H1 (cell line): ENCODE results near the gene OR10V1. TPM values are rescaled to one million over a fixed set of nuclear protein-coding genes. Genes with fewer than 3 reads are reported as not detected.
A peak's percentile ranks its signal among the peaks of the same experiment; 100 is the strongest.

Experiments used
- CTCF ChIA-PET: fragments of 300-600 bp; sonication (Branson Sonifier 250); formaldehyde crosslinking; loops from one replicate; lab custom pipeline; 2021; ENCODE audit not compliant: partially characterized antibody; lab: Charles Lee
- POLR2A ChIA-PET: fragments of 300-600 bp; sonication (Branson Sonifier 250); formaldehyde crosslinking; loops from one replicate; lab custom pipeline; 2021; ENCODE audit warnings: inconsistent platforms; ENCODE audit not compliant: partially characterized antibody; lab: Charles Lee
- DNase-seq, 2 experiments: peaks; one replicate each; pipeline versions ENCODE4 v3.0.0 to v3.0.0-alpha.2; 2010 to 2022; ENCODE audit warnings: low spot score in 2 of 2, low read depth in 1 of 2, mixed read lengths in 1 of 2
- FAIRE-seq: peaks from 2 replicates; lab custom pipeline; 2011; peaks lifted over from hg19 to GRCh38; lab: Jason Lieb, UNC
- H2AFZ ChIP-seq: 2 replicates; pipeline ENCODE4 v1.8.1; 2012; ENCODE audit warnings: low read length, inconsistent platforms
- H2AK5ac ChIP-seq: 2 replicates; pipeline ENCODE4 v1.6.1; 2013; ENCODE audit warnings: low read depth, low read length
- H2BK120ac ChIP-seq: replicated peaks from 2 replicates; pipeline ENCODE3; 2013; ENCODE audit warnings: low read depth, low read length, inconsistent platforms
- H2BK12ac ChIP-seq: 2 replicates; pipeline ENCODE4 v1.6.1; 2013; ENCODE audit warnings: low read depth, low read length
- H2BK15ac ChIP-seq: 2 replicates; pipeline ENCODE4 v1.6.1; 2013; ENCODE audit warnings: low read length
- H2BK20ac ChIP-seq: 2 replicates; pipeline ENCODE4 v1.6.1; 2013; ENCODE audit warnings: low read length
- H2BK5ac ChIP-seq: 2 replicates; pipeline ENCODE4 v1.6.1; 2013; ENCODE audit warnings: low read depth, low read length
- H3K14ac ChIP-seq: 2 replicates; pipeline ENCODE4 v1.6.1; 2013; ENCODE audit warnings: inconsistent platforms; ENCODE audit not compliant: insufficient read length
- H3K18ac ChIP-seq: 2 replicates; pipeline ENCODE4 v1.6.1; 2013; ENCODE audit warnings: low read length; ENCODE audit errors: extremely low read depth
- H3K23ac ChIP-seq: 2 replicates; pipeline ENCODE4 v1.6.1; 2013; ENCODE audit warnings: inconsistent platforms; ENCODE audit not compliant: insufficient read length
- H3K23me2 ChIP-seq: 2 replicates; pipeline ENCODE4 v1.6.1; 2013; ENCODE audit warnings: low read depth, low read length
- H3K27ac ChIP-seq: 2 replicates; pipeline ENCODE4 v1.6.1; 2011; ENCODE audit warnings: low read depth, low read length, inconsistent platforms
- H3K27me3 ChIP-seq, 4 experiments: replicated peaks in 1 of 4; 1 replicate in 1 of 4; 2 replicates in 3 of 4; pipeline versions ENCODE4 v1.6.1 to v1.8.1; 2011 to 2013; ENCODE audit warnings: low read length in 3 of 4, mild to moderate bottlenecking in 3 of 4, inconsistent platforms in 2 of 4, mixed read lengths in 2 of 4, moderate library complexity in 1 of 4; ENCODE audit not compliant: control insufficient read depth in 3 of 4, insufficient read depth in 3 of 4; ENCODE audit errors: extremely low read depth in 1 of 4
- H3K36me3 ChIP-seq, 4 experiments: 2 replicates each; pipeline versions ENCODE4 v1.6.1 to v1.8.1; 2011 to 2013; ENCODE audit warnings: mild to moderate bottlenecking in 4 of 4, low read length in 3 of 4, moderate library complexity in 2 of 4, control low read depth in 1 of 4, inconsistent platforms in 1 of 4; ENCODE audit not compliant: insufficient read depth in 4 of 4, control insufficient read depth in 2 of 4
- H3K4ac ChIP-seq: replicated peaks from 2 replicates; pipeline ENCODE3; 2013; ENCODE audit warnings: low read length, low read depth, mixed read lengths, inconsistent platforms; ENCODE audit not compliant: insufficient read length
- H3K4me1 ChIP-seq, 4 experiments: replicated peaks in 1 of 4; 1 replicate in 1 of 4; 2 replicates in 3 of 4; pipeline versions ENCODE4 v1.6.1 to v1.8.1; 2011 to 2013; ENCODE audit warnings: low read length in 3 of 4, inconsistent platforms in 2 of 4, mixed read lengths in 1 of 4; ENCODE audit not compliant: insufficient read depth in 4 of 4, control insufficient read depth in 3 of 4
- H3K4me2 ChIP-seq, 2 experiments: 2 replicates each; pipeline versions ENCODE4 v1.6.1 to v1.8.1; 2011 to 2013; ENCODE audit warnings: low read depth in 2 of 2, low read length in 2 of 2, control low read depth in 1 of 2, inconsistent platforms in 1 of 2, mild to moderate bottlenecking in 1 of 2; ENCODE audit not compliant: insufficient read depth in 1 of 2
- H3K4me3 ChIP-seq, 4 experiments: fragments of 200-600, 300-600 bp in 1 of 4; sonication (generic), shearing (Covaris generic), sonication (Bioruptor Twin) in 1 of 4; 2 replicates each; pipeline versions ENCODE4 v1.5.1 to v1.8.1; 2011 to 2016; ENCODE audit warnings: low read length in 4 of 4, low read depth in 3 of 4, control low read depth in 2 of 4, inconsistent platforms in 2 of 4, mild to moderate bottlenecking in 2 of 4, mixed read lengths in 1 of 4, moderate library complexity in 1 of 4; ENCODE audit not compliant: insufficient read depth in 2 of 4; ENCODE audit errors: extremely low read depth in 1 of 4
- H3K56ac ChIP-seq: replicated peaks from 2 replicates; pipeline ENCODE3; 2013; ENCODE audit warnings: low read depth, mild to moderate bottlenecking, mixed read lengths, low read length, inconsistent platforms; ENCODE audit not compliant: insufficient read length
- H3K79me1 ChIP-seq: 2 replicates; pipeline ENCODE4 v1.6.1; 2013; ENCODE audit warnings: low read depth, low read length, control low read depth
- H3K79me2 ChIP-seq, 2 experiments: 2 replicates each; pipeline versions ENCODE4 v1.6.1 to v1.8.1; 2012 to 2013; ENCODE audit warnings: low read length in 2 of 2, mild to moderate bottlenecking in 2 of 2, inconsistent platforms in 1 of 2; ENCODE audit not compliant: insufficient read depth in 2 of 2, control insufficient read depth in 1 of 2
- H3K9ac ChIP-seq, 4 experiments: replicated peaks in 1 of 4; 1 replicate in 1 of 4; 2 replicates in 3 of 4; pipeline versions ENCODE4 v1.6.1 to v1.8.1; 2011 to 2013; ENCODE audit warnings: low read depth in 3 of 4, low read length in 3 of 4, control low read depth in 2 of 4, mild to moderate bottlenecking in 2 of 4, moderate library complexity in 2 of 4, inconsistent platforms in 1 of 4; ENCODE audit errors: extremely low read depth in 1 of 4
- H3K9me3 ChIP-seq, 2 experiments: 2 replicates each; pipeline versions ENCODE4 v1.6.1 to v1.8.1; 2012 to 2013; ENCODE audit warnings: mild to moderate bottlenecking in 2 of 2, moderate library complexity in 2 of 2, control low read depth in 1 of 2, inconsistent platforms in 1 of 2, low read depth in 1 of 2, low read length in 1 of 2, mixed read lengths in 1 of 2; ENCODE audit not compliant: insufficient read depth in 2 of 2
- H4K20me1 ChIP-seq, 2 experiments: replicated peaks in 1 of 2; 2 replicates each; pipeline versions ENCODE3 to v1.8.1; 2011 to 2013; ENCODE audit warnings: inconsistent platforms in 2 of 2, low read length in 2 of 2, mild to moderate bottlenecking in 1 of 2; ENCODE audit not compliant: insufficient read depth in 2 of 2, control insufficient read depth in 1 of 2
- H4K5ac ChIP-seq: 2 replicates; pipeline ENCODE4 v1.6.1; 2013; ENCODE audit warnings: low read length, low read depth, mixed read lengths, inconsistent platforms; ENCODE audit not compliant: insufficient read length
- H4K8ac ChIP-seq: 2 replicates; pipeline ENCODE4 v1.8.0; 2013; ENCODE audit warnings: mild to moderate bottlenecking, moderate library complexity, low read length, inconsistent platforms; ENCODE audit not compliant: insufficient read depth; ENCODE audit errors: extremely low read depth
- H4K91ac ChIP-seq: replicated peaks from 2 replicates; pipeline ENCODE3; 2013; ENCODE audit warnings: low read length, mixed read lengths, inconsistent platforms; ENCODE audit not compliant: insufficient read length
- ASH2L ChIP-seq: fragments of 200-600, 300-600 bp; sonication (generic); IDR thresholded peaks from one replicate; pipeline ENCODE4 v1.7.1; 2017; ENCODE audit warnings: low read length
- EGR1 ChIP-seq: IDR thresholded peaks from 2 replicates; pipeline ENCODE4 v1.6.1; 2011; ENCODE audit warnings: low read depth, low read length, borderline replicate concordance
- EZH2 ChIP-seq: fragments of 200-600 bp; sonication (generic); IDR thresholded peaks from 2 replicates; pipeline ENCODE4 v1.7.1; 2012; ENCODE audit warnings: low read depth, mild to moderate bottlenecking, moderate library complexity, low read length, inconsistent platforms; ENCODE audit not compliant: severe bottlenecking
- HDAC6 ChIP-seq: IDR thresholded peaks from one replicate; pipeline ENCODE4 v1.7.1; 2012; ENCODE audit warnings: low read depth, mild to moderate bottlenecking, inconsistent platforms, low read length, moderate library complexity
- JUND ChIP-seq: IDR thresholded peaks from 2 replicates; pipeline ENCODE4 v1.6.1; 2011; ENCODE audit warnings: mild to moderate bottlenecking, improper control_type of control experiment, low read length
- NRF1 ChIP-seq: IDR thresholded peaks from 2 replicates; pipeline ENCODE4 v1.6.1; 2011; ENCODE audit warnings: mild to moderate bottlenecking, low read depth, low read length, improper control_type of control experiment
- SIN3A ChIP-seq, 2 experiments: IDR thresholded peaks in 1 of 2; conservative IDR thresholded peaks in 1 of 2; 2 replicates each; pipeline ENCODE4 v1.6.1; 2011 to 2012; ENCODE audit warnings: low read length in 2 of 2, improper control_type of control experiment in 1 of 2, low read depth in 1 of 2, mild to moderate bottlenecking in 1 of 2
- WGBS, 2 experiments: shearing (Covaris generic) in 1 of 2; methylation state at CpG; one replicate each; pipeline versions ENCODE4 v1.1.6 to v1.1.7; 2013 to 2015; ENCODE audit warnings: low lambda C conversion rate in 2 of 2, mixed read lengths in 2 of 2, inconsistent platforms in 1 of 2, low coverage in 1 of 2, missing lambda C conversion rate in 1 of 2; ENCODE audit not compliant: insufficient replicate concordance in 2 of 2, insufficient coverage in 1 of 2, insufficient read length in 1 of 2; ENCODE audit errors: extremely low coverage in 1 of 2, missing lambda C conversion rate in 1 of 2; 5-methylcytosine and 5-hydroxymethylcytosine counted together
- polyA plus RNA-seq, 7 experiments: library from polyadenylated mRNA; depleted of rRNA in 3 of 7; stranded (reverse) in 5 of 7; unstranded in 2 of 7; fragments of >200 nt in 5 of 7; fragments of 200-250 nt in 2 of 7; gene quantifications; 1 replicate in 5 of 7; 2 replicates in 1 of 7; 4 replicates in 1 of 7; pipeline versions ENCODE4 v1.2.1 to v1.2.3, GENCODE V29; 2011 to 2013; ENCODE audit warnings: missing spikeins in 2 of 7, mixed read lengths in 2 of 7
- total RNA-seq: library from RNA; stranded (reverse); fragmentation: NEBNext Ultra II Directional; extraction: Animal tissue kit (Norgen Biotek cat#: 25700); gene quantifications from 2 replicates; pipeline ENCODE4 v1.2.1, GENCODE V29; 2021
- TF ChIP-seq, protein P1 (sequence below), 3 experiments: IDR thresholded peaks; 1 replicate in 2 of 3; 2 replicates in 1 of 3; pipeline versions ENCODE4 v1.5.1 to v1.6.1; 2011; ENCODE audit warnings: low read length in 3 of 3, mild to moderate bottlenecking in 3 of 3, inconsistent platforms in 2 of 3, low read depth in 1 of 3, moderate library complexity in 1 of 3; ENCODE audit not compliant: insufficient read depth in 1 of 3; ENCODE audit errors: control extremely low read depth in 1 of 3

OR10V1 gene
- total and polyA plus RNA-seq, 2 of the 8 experiments (the other 6 are each of a cell fraction or from before 2014, with no cell fraction given), result not detected

- H3K4me1 ChIP-seq, result peaks cover 2 to 11% (median 7%) of the 10 kb centered on the region in 4 experiments; a peak in 6 of 7 replicates
- peaks cover 7 to 22% of the 10 kb centered on the region in 2 experiments for H4K20me1 ChIP-seq
- H2BK120ac ChIP-seq, result no peak overlapping the region
- H3K79me2 ChIP-seq, result peaks cover 20 to 52% of the 10 kb centered on the region in 2 experiments
- POLR2A ChIA-PET, result interaction anchor here (0.9 to 3.0 kb wide), 11 partner anchors 9 to 200 kb away, joined by 3 to 13 read pairs (median 4); partner anchors contain the start of genes MRPL16, OSBP and PATL1
- peak overlapping the region; percentile 54 to 82 (median 66) for H3K9ac ChIP-seq
- H3K36me3 ChIP-seq, result no peaks in the 10 kb centered on the region
- WGBS, 2 experiments, result 11% methylated on average over 8 of the region's 23 CpGs; no CpG with 5 or more reads in 1 of the 2 experiments
- H3K27me3 ChIP-seq, result peaks cover 0 to 6% (median 0%) of the 10 kb centered on the region in 4 experiments; a peak in 1 of 7 replicates
- no peak overlapping the region; the same call in 1 of the 2 replicates for H2BK15ac ChIP-seq
- H2BK12ac ChIP-seq, result peak overlapping the region; percentile 33; the same call in 1 of the 2 replicates
- FAIRE-seq (no peak), DNase-seq (peak in 1 of 2 experiments; percentile 81)
- no peak overlapping the region for H2AK5ac ChIP-seq
- H3K23ac ChIP-seq, result no peak overlapping the region
- no peak overlapping the region for H3K14ac ChIP-seq
- H3K4me2 ChIP-seq, result peak overlapping the region; percentile 87 to 89
- no peak overlapping the region for H2AFZ ChIP-seq
- peaks cover 10% of the 10 kb centered on the region; the same call in 1 of the 2 replicates for H3K23me2 ChIP-seq
- H2BK20ac ChIP-seq, result no peak overlapping the region
- H3K27ac ChIP-seq, result no peak overlapping the region
- H3K18ac ChIP-seq, result peak overlapping the region; percentile 82
- H3K4me3 ChIP-seq, result peak overlapping the region; percentile 88 to 94 (median 89)
- no peak overlapping the region for H4K8ac ChIP-seq
- TF ChIP-seq SIN3A (conservative IDR thresholded peaks at IDR 0.05 in 1 of 2, IDR thresholded peaks at IDR 0.05 in 1 of 2; ENCODE audit: low read depth in 1 of 2, low read length in 2 of 2) (no peak), EZH2 (no peak), NRF1 (no peak), EGR1 (no peak), ASH2L (peak; percentile 47), HDAC6 (no peak), JUND (peak; percentile 26; the same call in 1 of the 2 replicates)
- TF ChIP-seq, protein P1, sequence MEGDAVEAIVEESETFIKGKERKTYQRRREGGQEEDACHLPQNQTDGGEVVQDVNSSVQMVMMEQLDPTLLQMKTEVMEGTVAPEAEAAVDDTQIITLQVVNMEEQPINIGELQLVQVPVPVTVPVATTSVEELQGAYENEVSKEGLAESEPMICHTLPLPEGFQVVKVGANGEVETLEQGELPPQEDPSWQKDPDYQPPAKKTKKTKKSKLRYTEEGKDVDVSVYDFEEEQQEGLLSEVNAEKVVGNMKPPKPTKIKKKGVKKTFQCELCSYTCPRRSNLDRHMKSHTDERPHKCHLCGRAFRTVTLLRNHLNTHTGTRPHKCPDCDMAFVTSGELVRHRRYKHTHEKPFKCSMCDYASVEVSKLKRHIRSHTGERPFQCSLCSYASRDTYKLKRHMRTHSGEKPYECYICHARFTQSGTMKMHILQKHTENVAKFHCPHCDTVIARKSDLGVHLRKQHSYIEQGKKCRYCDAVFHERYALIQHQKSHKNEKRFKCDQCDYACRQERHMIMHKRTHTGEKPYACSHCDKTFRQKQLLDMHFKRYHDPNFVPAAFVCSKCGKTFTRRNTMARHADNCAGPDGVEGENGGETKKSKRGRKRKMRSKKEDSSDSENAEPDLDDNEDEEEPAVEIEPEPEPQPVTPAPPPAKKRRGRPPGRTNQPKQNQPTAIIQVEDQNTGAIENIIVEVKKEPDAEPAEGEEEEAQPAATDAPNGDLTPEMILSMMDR (IDR thresholded peaks at IDR 0.05; ENCODE audit: control extremely low read depth in 1 of 3, insufficient read depth in 1 of 3, low read depth in 1 of 3, low read length in 3 of 3), result peak in 1 of 3 experiments; percentile 11; a peak in 1 of 4 replicates
- no peaks in the 10 kb centered on the region for H3K9me3 ChIP-seq
- peak overlapping the region; percentile 66 for H2BK5ac ChIP-seq
- no peak overlapping the region for H4K91ac ChIP-seq
- H4K5ac ChIP-seq, result peak overlapping the region; percentile 57
- CTCF ChIA-PET, result interaction anchor here (0.6 to 5.5 kb wide), 12 partner anchors 8 to 766 kb away, joined by 3 to 48 read pairs (median 4); partner anchors contain the start of gene MRPL16
- no peak overlapping the region for H3K56ac ChIP-seq
- peaks cover 19% of the 10 kb centered on the region for H3K79me1 ChIP-seq
- H3K4ac ChIP-seq, result no peak overlapping the region
These were observed 42.3 kb upstream of the OR10V1 start for GRCh38 chr11:59755701-59756557.
